ENCODE measurements around the gene RWDD1.
"Not testable (repeated sequence)": the region's sequence is repeated elsewhere in the genome, so short reads cannot be mapped to it uniquely, and the experiment has no call there.

Gene RWDD1

GRCh38 chr6:116561377-116562018 is 9.8 kb upstream of the RWDD1 start:
- peak; percentile 35 for DNase-seq

GRCh38 chr6:116562019-116562403 is 9.3 kb upstream of the RWDD1 start:
- no peak for DNase-seq

GRCh38 chr6:116562614-116563013 is 8.7 kb upstream of the RWDD1 start:
- DNase-seq = no peak

GRCh38 chr6:116563830-116564229 is 7.5 kb upstream of the RWDD1 start:
- no peak for DNase-seq

- no peak for DNase-seq
These were observed 7.0 kb upstream of the RWDD1 start for GRCh38 chr6:116564311-116564710.

GRCh38 chr6:116564921-116565872 is 6.1 kb upstream of the RWDD1 start:
- DNase-seq = no peak

GRCh38 chr6:116568111-116568510 is 3.2 kb upstream of the RWDD1 start:
- DNase-seq = no peak

- DNase-seq = no peak
These were observed 2.2 kb upstream of the RWDD1 start for GRCh38 chr6:116568821-116569755.

GRCh38 chr6:116571683-116572000 is 338 bp downstream of the RWDD1 start:
- no peak for DNase-seq

- no peak for DNase-seq
These were observed 858 bp downstream of the RWDD1 start for GRCh38 chr6:116572162-116572561.

- DNase-seq = no peak
These were observed 3.9 kb downstream of the RWDD1 start for GRCh38 chr6:116575227-116575626.

- no peak for DNase-seq
These were observed 6.2 kb downstream of the RWDD1 start for GRCh38 chr6:116577486-116577885.

GRCh38 chr6:116578335-116578734 is 7.0 kb downstream of the RWDD1 start:
- no peak for DNase-seq

- DNase-seq = no peak
These were observed 7.8 kb downstream of the RWDD1 start for GRCh38 chr6:116579143-116579542.

- DNase-seq = no peak
These were observed 8.9 kb downstream of the RWDD1 start for GRCh38 chr6:116580198-116580597.

GRCh38 chr6:116586276-116586675 is 15.0 kb downstream of the RWDD1 start:
- no peak for DNase-seq

GRCh38 chr6:116586738-116587137 is 15.4 kb downstream of the RWDD1 start:
- no peak for DNase-seq

- no peak for DNase-seq
These were observed 23.9 kb downstream of the RWDD1 start for GRCh38 chr6:116595247-116595646.

- no peak for DNase-seq
These were observed 25.5 kb downstream of the RWDD1 start for GRCh38 chr6:116596815-116597214.

- not testable (repeated sequence) for DNase-seq
These were observed 32.6 kb downstream of the RWDD1 start for GRCh38 chr6:116603916-116604315.

- not testable (repeated sequence) for DNase-seq
These were observed 33.6 kb downstream of the RWDD1 start for GRCh38 chr6:116604868-116605267.

GRCh38 chr6:116605935-116606334 is 34.6 kb downstream of the RWDD1 start:
- DNase-seq = no peak

GRCh38 chr6:116611056-116611455 is 39.8 kb downstream of the RWDD1 start:
- no peak for DNase-seq
